Measurements from ENCODE around the gene DNAI1.
"Not testable (repeated sequence)": the region's sequence is repeated elsewhere in the genome, so short reads cannot be mapped to it uniquely, and the experiment has no call there.

DNAI1 gene

GRCh38 chr9:34458013-34458958 is at the start of gene DNAI1, which contains the start of gene FAM219A:
DNAI1 (plus strand) TSS chr9:34458805; CDS start chr9:34459006, 201 bp downstream.
FAM219A (minus strand) TSS chr9:34458570; CDS start chr9:34458263, 307 bp downstream.
- DNase-seq: peak; percentile 86

DNA sequence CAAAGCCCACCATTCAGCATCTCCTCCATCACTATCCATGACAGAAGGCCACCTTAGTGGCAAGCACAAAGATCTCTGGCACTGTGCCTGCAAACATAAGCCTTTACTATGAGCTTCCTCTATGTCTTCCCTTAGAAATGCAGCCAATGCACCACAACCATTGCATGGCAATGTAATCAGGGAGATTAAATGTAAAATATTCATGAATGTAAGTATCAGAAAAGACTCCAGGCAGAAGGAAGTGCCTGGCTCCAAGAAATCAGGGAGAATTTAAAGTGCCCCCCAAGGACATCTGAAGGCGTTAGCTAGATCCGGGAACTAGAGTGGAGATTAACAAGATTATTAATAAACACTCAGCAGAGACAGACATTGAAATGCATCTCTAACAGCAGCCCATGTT is 49.5 kb upstream of the DNAI1 start:
- no peak for DNase-seq

GRCh38 chr9:34412336-34412735 is 46.3 kb upstream of the DNAI1 start:
- DNase-seq: no peak

GRCh38 chr9:34413231-34413852 is 45.3 kb upstream of the DNAI1 start:
- DNase-seq: no peak

DNA sequence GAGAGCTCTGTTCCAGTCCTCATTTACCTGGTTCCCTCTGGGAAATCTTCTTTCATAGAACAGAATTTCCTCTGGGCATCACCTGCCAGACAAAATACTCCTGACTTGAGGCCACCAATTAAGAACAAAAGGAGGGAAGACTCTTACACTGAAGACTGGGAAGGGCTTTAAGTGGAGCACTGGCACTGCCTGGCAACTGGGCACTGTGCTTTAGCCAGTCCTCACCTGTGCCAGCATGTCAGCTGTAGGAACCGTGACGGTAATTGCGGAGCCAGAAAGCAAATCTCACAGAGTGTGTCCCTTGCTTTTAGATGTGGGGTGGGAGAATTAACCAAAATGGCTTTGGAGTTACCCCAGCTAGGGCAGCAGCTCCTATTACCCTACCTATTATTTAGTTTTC is 40.9 kb upstream of the DNAI1 start:
- no peak for DNase-seq

DNA sequence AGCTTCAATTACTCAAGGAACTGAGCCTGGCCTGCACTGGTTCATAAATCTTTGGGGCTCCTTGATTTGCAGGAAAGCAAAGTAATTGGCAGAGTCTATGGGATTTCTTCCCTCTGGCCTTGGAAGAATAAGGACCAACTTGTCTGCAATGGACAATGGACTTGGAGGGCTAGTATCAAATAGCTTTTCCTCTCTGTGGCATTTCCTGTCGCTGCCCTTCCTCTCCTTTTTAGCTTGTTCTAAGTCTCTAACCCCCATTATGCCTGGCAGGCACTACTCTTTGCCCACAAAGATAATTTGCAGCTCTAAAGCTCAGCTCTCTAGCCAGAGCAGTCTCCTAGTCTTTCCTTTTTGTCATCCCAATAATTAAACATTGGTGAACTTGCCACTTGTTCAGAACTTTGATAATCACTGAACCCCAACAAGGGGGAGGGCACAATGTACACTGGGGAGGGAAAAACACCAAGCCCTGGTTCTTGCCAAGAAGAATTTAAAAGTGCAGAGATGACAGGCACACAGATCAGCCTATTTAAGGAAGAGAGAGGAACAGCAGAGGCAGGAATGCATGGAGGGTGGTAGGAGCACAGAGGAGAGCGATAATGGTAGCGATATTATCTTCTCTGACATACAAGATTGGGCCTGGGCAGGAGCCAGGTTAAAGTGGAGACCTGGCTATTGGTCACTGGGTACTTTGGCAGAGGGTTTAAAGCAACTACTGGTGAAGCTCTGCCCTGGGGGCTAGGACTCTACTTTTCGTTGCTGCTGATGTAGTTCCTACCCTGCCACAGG is 38.7 kb upstream of the DNAI1 start:
- DNase-seq: no peak

DNA sequence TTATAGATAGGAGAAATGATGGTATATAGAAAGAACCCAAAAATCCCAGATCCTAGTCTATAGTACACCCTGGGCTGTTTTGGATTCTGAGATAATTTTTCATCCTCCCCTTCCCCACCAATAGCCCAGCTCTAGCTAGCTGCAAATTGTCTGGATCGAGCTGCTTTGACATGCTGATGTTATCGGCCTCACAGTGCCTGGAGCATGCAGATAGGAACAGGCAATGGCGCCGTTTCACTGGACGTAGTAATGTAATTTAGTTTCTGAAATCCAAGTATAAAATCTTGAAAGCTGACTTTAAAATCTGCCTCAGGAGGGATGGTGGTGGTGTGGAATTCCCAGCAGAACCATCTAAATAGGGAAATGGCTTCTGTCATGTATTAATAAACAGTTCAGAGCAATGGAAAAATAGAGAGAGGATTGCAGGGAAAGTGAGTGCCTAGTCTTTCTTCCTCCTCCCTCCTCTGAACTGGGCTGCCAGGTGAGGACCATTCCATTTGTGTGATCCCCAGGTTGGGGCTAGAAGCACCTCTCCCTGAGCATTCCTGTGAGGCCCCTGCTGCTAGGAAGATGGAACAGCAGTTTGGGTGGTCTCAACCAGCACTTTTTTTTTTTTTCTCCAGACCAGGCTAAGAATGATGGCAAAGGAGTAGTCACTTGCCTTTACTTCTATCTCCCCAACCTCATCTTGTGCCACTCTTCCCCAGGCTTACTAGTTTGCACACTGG is 32.1 kb upstream of the DNAI1 start:
- DNase-seq: no peak

DNA sequence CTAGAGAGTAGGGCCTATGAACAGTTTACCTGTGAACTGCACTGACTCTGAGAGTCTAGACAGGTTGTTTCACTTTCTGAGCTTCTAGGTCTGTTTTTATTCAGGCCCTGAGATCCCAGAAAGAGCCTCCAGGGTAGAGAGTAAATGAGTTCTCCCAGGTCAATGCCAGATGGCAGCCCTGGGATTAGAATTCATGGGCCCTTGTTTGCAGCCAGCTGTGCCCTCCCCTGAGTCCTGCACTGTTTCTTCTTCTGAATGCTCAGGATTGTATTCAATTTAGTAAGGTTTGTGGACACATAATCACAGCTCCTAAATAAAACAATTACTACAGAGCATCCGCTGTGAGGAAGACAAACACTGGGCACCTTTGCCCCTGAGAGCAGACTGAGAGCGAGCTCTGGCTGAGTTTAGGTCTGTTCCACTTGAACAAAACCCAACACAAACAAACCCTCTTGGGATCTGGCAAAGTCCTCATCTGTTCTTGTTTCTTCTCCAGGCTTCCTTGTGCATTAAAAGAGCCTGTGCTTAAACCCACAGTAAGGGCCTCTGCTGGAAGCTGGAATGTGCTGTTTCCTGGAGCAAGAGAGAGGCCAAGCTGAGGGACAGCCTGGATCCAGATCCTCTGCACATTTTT is 30.2 kb upstream of the DNAI1 start:
- no peak for DNase-seq

GRCh38 chr9:34430843-34431437 is 27.7 kb upstream of the DNAI1 start:
- peak; percentile 59 for DNase-seq

- DNase-seq: no peak
Measured at GRCh38 chr9:34431667-34432066, 26.9 kb upstream of the DNAI1 start.

GRCh38 chr9:34437006-34437925 is 21.3 kb upstream of the DNAI1 start:
- DNase-seq: peak; percentile 23

DNA sequence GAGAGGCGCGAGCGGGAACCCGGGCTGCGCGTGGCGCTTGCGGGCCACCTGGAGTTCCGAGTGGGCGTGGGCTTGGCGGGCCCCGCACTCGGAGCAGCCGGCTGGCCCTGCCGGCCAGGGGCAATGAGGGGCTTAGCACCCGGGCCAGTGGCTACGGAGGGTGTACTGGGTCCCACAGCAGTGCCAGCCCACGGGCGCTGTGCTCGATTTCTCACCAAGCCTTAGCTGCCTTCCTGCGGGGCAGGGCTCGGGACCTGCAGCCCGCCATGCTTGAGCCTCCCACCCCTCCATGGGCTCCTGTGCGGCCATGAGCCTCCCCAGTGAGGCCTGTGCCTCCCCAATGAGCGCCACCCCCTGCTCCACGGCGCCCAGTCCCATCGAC is 20.7 kb upstream of the DNAI1 start:
- DNase-seq: not testable (repeated sequence)

DNA sequence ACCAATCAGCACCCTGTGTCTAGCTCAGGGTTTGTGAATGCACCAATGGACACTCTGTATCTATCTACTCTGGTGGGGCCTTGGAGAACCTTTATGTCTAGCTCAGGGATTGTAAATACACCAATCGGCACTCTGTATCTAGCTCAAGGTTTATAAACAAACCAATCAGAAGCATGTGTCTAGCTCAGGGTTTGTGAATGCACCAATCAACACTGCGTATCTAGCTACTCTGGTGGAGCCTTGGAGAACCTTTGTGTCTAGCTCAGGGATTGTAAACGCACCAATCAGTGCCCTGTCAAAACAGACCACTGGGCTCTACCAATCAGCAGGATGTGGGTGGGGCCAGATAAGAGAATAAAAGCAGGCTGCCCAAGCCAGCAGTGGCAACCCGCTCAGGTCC is 20.1 kb upstream of the DNAI1 start:
- not testable (repeated sequence) for DNase-seq

DNA sequence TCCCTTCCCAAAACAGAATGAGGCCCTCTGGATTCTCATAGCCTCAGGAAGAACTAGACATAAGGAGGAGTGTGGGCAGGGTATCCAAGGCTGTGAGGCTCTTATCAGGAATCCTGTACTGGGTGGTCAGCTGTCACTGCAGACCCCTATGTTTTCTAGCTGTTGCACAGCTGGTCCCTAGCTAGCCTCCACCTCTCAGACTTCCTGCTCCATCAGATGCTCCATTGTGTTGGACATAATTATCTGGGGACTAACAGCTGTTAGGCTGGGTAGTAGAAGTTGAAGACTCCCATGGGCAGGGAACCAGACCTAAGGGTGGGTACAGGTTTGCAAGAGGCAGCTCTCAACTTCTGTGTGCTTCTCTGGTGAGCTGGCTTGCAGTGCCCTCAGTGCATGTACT is 18.6 kb upstream of the DNAI1 start:
- DNase-seq: no peak

DNA sequence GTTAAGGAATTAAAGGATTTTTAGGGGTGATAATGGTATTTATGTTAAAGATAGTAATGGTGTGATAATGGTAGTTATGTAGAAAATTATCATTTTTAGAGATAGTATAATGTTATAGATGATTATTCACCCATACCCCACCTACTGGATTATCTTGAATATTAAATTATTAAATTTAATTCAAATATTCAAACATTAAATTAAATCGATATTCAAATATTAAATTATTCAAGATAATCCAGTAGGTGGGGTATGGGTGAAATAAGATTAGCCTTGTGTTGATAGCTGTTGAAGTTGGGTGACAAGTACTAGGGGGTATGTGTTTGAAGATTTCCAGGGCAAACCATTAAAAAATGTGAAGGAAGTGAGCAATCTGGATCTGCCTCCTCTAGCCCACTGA is 15.8 kb upstream of the DNAI1 start:
- DNase-seq: no peak

- no peak for DNase-seq
Measured at GRCh38 chr9:34443533-34443932, 15.1 kb upstream of the DNAI1 start.

GRCh38 chr9:34443976-34444375 is 14.6 kb upstream of the DNAI1 start:
- no peak for DNase-seq

- no peak for DNase-seq
Measured at GRCh38 chr9:34446468-34446891, 12.1 kb upstream of the DNAI1 start.

DNA sequence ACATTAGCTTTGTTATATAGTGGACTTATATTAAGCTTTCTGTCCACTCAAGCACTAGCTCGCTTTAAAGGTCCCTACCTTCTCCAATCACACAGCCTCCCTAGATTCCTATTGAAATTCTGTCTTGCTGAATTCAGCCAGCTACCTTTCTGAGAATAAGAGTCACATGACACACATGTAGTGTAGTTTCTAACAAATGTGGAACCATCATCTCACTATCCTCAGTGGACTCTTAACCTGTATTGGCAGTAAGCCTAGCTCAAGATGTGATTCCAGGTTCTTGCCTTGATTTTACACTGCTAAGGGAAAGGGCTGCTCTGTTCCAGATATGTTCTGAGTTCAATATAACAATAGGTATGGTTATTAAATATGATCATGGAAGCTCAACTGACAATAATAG is 11.7 kb upstream of the DNAI1 start:
- no peak for DNase-seq

DNA sequence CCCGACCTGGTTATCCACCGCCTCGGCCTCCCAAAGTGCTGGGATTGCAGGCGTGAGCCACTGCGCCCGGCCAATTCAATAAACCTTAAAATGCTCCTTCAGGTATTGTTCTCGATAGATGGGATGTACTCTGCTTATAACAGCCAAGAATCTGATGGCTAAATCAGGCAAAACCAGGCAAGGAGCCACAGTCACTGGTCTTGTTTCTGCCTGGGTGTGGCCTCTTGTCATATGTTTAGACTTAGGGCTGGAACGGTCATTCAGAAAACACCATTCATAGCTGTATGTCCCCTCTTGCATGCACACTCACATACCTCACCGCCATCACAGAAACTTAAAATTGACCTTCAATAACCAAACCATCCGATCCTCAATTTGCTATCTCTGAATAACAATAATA is 8.0 kb upstream of the DNAI1 start:
- DNase-seq: no peak

- DNase-seq: no peak
Measured at GRCh38 chr9:34451135-34451534, 7.5 kb upstream of the DNAI1 start.
